ENCODE data around the gene RAVER1. TPM values are rescaled to one million over a fixed set of nuclear protein-coding genes. Genes with fewer than 3 reads are reported as not detected.
A peak's percentile ranks its signal among the peaks of the same experiment; 100 is the strongest.

Gene RAVER1
- total RNA-seq, 1 experiment from 2014 or later: 55.6 TPM

DNA sequence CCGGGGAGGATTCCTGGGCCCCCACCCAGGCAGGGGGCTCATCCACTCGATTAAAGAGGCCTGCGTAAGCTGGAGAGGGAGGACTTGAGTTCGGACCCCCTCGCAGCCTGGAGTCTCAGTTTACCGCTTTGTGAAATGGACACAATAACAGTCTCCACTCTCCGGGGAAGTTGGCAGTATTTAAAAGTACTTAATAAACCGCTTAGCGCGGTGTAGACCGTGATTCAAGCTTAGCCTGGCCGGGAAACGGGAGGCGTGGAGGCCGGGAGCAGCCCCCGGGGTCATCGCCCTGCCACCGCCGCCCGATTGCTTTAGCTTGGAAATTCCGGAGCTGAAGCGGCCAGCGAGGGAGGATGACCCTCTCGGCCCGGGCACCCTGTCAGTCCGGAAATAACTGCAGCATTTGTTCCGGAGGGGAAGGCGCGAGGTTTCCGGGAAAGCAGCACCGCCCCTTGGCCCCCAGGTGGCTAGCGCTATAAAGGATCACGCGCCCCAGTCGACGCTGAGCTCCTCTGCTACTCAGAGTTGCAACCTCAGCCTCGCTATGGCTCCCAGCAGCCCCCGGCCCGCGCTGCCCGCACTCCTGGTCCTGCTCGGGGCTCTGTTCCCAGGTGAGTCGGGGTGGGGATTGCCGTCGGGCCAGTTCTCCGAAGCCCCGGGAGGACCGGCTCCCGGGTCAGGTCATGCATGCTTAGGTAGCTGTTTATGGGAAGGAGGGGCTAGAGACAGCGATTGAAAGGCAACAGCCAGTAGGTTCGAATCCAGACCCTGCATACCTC, 62.5 kb downstream of the RAVER1 start, which contains the start of gene ICAM1:
TSS of gene ICAM1 (plus strand) at position 505 of the 779 bp plus-strand sequence. CDS start at position 545, 40 bp downstream.
- Histone ChIP-seq H3K9me3 (ENCODE audit: control insufficient read depth, insufficient read depth, low read depth, low read length) (no peaks in the 10 kb centered on the region), H3K4me1 (ENCODE audit: control insufficient read depth, insufficient read depth, low read length) (peaks cover 4% of the 10 kb centered on the region), H3K36me3 (ENCODE audit: control insufficient read depth, insufficient read depth, low read length) (no peaks in the 10 kb centered on the region; the same call in 1 of the 2 replicates), H3K27ac (ENCODE audit: low read length) (peak within 1 kb of the TSS; percentile 91), H3K27me3 (ENCODE audit: control insufficient read depth, insufficient read depth, low read length) (no peaks in the 10 kb centered on the region), H3K4me3 (ENCODE audit: low read depth in 2 of 2, low read length in 2 of 2) (peak within 1 kb of the TSS; percentile 55 to 83)
- ChIA-PET CTCF (interaction anchor here (0.7 to 2.6 kb wide), 5 partner anchors 10 to 118 kb away, joined by 3 to 17 read pairs (median 4); partner anchors contain the start of gene RAVER1), POLR2A (interaction anchor here (0.5 to 2.1 kb wide), 8 partner anchors 16 to 432 kb away, joined by 3 to 11 read pairs (median 3); partner anchors contain the start of genes DNMT1, ICAM4, ICAM5 and RAVER1)
- ATAC-seq (peak; percentile 81), DNase-seq (ENCODE audit: low read depth, low spot score) (no peak)
- no TSS peak for BruUV-seq (replicated peaks)
- in situ Hi-C loops (cut with HindIII; ENCODE audit: low pct_unique_long_range_greater_than_20kb, low sequenced_read_pairs) (no loop called here), intact Hi-C loops (cut with micrococcal nuclease; ENCODE audit: unreplicated experiment) (loop anchor here (5.0 kb wide), 1 partner anchor 116 kb away; no protein-coding TSS in a partner anchor)
- 0 out of 2 replicates have a peak, but pooled peaks have one; percentile 79 for TF ChIP-seq SIN3A (IDR thresholded peaks at IDR 0.05; ENCODE audit: borderline replicate concordance, insufficient read depth, low read depth, low read length)
- TF ChIP-seq, protein P1, sequence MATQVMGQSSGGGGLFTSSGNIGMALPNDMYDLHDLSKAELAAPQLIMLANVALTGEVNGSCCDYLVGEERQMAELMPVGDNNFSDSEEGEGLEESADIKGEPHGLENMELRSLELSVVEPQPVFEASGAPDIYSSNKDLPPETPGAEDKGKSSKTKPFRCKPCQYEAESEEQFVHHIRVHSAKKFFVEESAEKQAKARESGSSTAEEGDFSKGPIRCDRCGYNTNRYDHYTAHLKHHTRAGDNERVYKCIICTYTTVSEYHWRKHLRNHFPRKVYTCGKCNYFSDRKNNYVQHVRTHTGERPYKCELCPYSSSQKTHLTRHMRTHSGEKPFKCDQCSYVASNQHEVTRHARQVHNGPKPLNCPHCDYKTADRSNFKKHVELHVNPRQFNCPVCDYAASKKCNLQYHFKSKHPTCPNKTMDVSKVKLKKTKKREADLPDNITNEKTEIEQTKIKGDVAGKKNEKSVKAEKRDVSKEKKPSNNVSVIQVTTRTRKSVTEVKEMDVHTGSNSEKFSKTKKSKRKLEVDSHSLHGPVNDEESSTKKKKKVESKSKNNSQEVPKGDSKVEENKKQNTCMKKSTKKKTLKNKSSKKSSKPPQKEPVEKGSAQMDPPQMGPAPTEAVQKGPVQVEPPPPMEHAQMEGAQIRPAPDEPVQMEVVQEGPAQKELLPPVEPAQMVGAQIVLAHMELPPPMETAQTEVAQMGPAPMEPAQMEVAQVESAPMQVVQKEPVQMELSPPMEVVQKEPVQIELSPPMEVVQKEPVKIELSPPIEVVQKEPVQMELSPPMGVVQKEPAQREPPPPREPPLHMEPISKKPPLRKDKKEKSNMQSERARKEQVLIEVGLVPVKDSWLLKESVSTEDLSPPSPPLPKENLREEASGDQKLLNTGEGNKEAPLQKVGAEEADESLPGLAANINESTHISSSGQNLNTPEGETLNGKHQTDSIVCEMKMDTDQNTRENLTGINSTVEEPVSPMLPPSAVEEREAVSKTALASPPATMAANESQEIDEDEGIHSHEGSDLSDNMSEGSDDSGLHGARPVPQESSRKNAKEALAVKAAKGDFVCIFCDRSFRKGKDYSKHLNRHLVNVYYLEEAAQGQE (IDR thresholded peaks at IDR 0.05; ENCODE audit: insufficient read depth in 1 of 2, low read depth in 2 of 2, low read length in 1 of 2): no peak
- peak; percentile 89 for TF ChIP-seq POLR2AphosphoS5 (IDR thresholded peaks at IDR 0.05; ENCODE audit: low read depth, low read length)
- TF ChIP-seq, protein P2, sequence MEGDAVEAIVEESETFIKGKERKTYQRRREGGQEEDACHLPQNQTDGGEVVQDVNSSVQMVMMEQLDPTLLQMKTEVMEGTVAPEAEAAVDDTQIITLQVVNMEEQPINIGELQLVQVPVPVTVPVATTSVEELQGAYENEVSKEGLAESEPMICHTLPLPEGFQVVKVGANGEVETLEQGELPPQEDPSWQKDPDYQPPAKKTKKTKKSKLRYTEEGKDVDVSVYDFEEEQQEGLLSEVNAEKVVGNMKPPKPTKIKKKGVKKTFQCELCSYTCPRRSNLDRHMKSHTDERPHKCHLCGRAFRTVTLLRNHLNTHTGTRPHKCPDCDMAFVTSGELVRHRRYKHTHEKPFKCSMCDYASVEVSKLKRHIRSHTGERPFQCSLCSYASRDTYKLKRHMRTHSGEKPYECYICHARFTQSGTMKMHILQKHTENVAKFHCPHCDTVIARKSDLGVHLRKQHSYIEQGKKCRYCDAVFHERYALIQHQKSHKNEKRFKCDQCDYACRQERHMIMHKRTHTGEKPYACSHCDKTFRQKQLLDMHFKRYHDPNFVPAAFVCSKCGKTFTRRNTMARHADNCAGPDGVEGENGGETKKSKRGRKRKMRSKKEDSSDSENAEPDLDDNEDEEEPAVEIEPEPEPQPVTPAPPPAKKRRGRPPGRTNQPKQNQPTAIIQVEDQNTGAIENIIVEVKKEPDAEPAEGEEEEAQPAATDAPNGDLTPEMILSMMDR (IDR thresholded peaks at IDR 0.05): no peak
- no peak for TF ChIP-seq TCF7L2 (IDR thresholded peaks at IDR 0.05; ENCODE audit: low read depth, low read length)

GRCh38 chr19:10270180-10270615, 63.1 kb downstream of the RAVER1 start:
- in situ Hi-C loops (cut with HindIII; ENCODE audit: low pct_unique_long_range_greater_than_20kb, low sequenced_read_pairs): no loop called here
- H3K27ac ChIP-seq (ENCODE audit: low read length): peak overlapping the region; percentile 91
- BruUV-seq (replicated peaks): no TSS peak
- TF ChIP-seq, protein P1 (IDR thresholded peaks at IDR 0.05; ENCODE audit: insufficient read depth in 1 of 2, low read depth in 2 of 2, low read length in 1 of 2): no peak
- no peak for TF ChIP-seq SIN3A (IDR thresholded peaks at IDR 0.05; ENCODE audit: borderline replicate concordance, insufficient read depth, low read depth, low read length)
- TF ChIP-seq, protein P2 (IDR thresholded peaks at IDR 0.05): no peak
- TF ChIP-seq TCF7L2 (IDR thresholded peaks at IDR 0.05; ENCODE audit: low read depth, low read length): no peak
- no peak for TF ChIP-seq POLR2AphosphoS5 (IDR thresholded peaks at IDR 0.05; ENCODE audit: low read depth, low read length)
- H3K9me3 ChIP-seq (ENCODE audit: control insufficient read depth, insufficient read depth, low read depth, low read length): no peaks in the 10 kb centered on the region
- intact Hi-C loops (cut with micrococcal nuclease; ENCODE audit: unreplicated experiment): loop anchor here (5.0 kb wide), 1 partner anchor 117 kb away; no protein-coding TSS in a partner anchor
- H3K36me3 ChIP-seq (ENCODE audit: control insufficient read depth, insufficient read depth, low read length): no peaks in the 10 kb centered on the region; the same call in 1 of the 2 replicates
- H3K4me3 ChIP-seq (ENCODE audit: low read depth in 2 of 2, low read length in 2 of 2): peak overlapping the region; percentile 55 to 83
- DNase-seq (ENCODE audit: low read depth, low spot score) (no peak), ATAC-seq (peak; percentile 57)
- POLR2A ChIA-PET: interaction anchor here (1.8 to 2.1 kb wide), 2 partner anchors 17 to 19 kb away, joined by 8 to 11 read pairs; partner anchors contain the start of genes ICAM4 and ICAM5
- CTCF ChIA-PET: interaction anchor here (1.0 to 2.6 kb wide), 3 partner anchors 11 to 119 kb away, joined by 3 to 17 read pairs (median 6); no protein-coding TSS in a partner anchor
- H3K27me3 ChIP-seq (ENCODE audit: control insufficient read depth, insufficient read depth, low read length): no peaks in the 10 kb centered on the region
- H3K4me1 ChIP-seq (ENCODE audit: control insufficient read depth, insufficient read depth, low read length): peaks cover 4% of the 10 kb centered on the region

Data from Panc1 (cell line).